Activated naive CD4-positive, alpha-beta T cell treated with anti-CD3 and anti-CD28 coated beads, Interleukin-2, amount 10 ng/mL, durations not matched to agents 7 days and 5 days (primary cell): Measurements from ENCODE around the gene MYO1H.

Experiments used
- CTCF ChIA-PET: fragments of 350-600 bp; sonication (Branson Sonifier 250); formaldehyde crosslinking; loops from one replicate; lab custom pipeline; 2021; ENCODE audit warnings: antibody characterized with exemption; lab: Charles Lee
- DNase-seq: peaks from one replicate; pipeline ENCODE4 v3.0.0-alpha.2; 2020
- H3K27ac Mint-ChIP-seq: one replicate; pipeline ENCODE4 v1.8.0; 2021; ENCODE audit warnings: mild to moderate bottlenecking, moderate library complexity, mixed read lengths
- H3K27me3 Mint-ChIP-seq: one replicate; pipeline ENCODE4 v1.8.0; 2021; ENCODE audit warnings: mild to moderate bottlenecking, mixed read lengths
- H3K36me3 Mint-ChIP-seq: one replicate; pipeline ENCODE4 v1.8.0; 2021; ENCODE audit warnings: mixed read lengths
- H3K4me1 Mint-ChIP-seq: one replicate; pipeline ENCODE4 v1.8.0; 2021; ENCODE audit warnings: mixed read lengths
- H3K4me3 Mint-ChIP-seq: one replicate; pipeline ENCODE4 v1.8.0; 2021; ENCODE audit warnings: mild to moderate bottlenecking, moderate library complexity, mixed read lengths
- H3K9me3 Mint-ChIP-seq: one replicate; pipeline ENCODE4 v1.8.0; 2021; ENCODE audit warnings: mixed read lengths

Gene MYO1H

GRCh38 chr12:109329686-109330085, 18.0 kb upstream of the MYO1H start:
- Mint-ChIP-seq H3K4me1 (no peaks in the 10 kb centered on the region), H3K27ac (no peak overlapping the region), H3K4me3 (no peak overlapping the region), H3K36me3 (no peaks in the 10 kb centered on the region), H3K9me3 (no peaks in the 10 kb centered on the region), H3K27me3 (peaks cover 5% of the 10 kb centered on the region)
- DNase-seq: no peak
- CTCF ChIA-PET: no interaction called here

- no peak overlapping the region for H3K4me3 Mint-ChIP-seq
- CTCF ChIA-PET: interaction anchor here (1.4 kb wide), 1 partner anchor 63 kb away, joined by 4 read pairs; no protein-coding TSS in a partner anchor
- H3K27ac Mint-ChIP-seq: no peak overlapping the region
- H3K9me3 Mint-ChIP-seq: no peaks in the 10 kb centered on the region
- DNase-seq: no peak
- H3K27me3 Mint-ChIP-seq: peaks cover 10% of the 10 kb centered on the region
- no peaks in the 10 kb centered on the region for H3K36me3 Mint-ChIP-seq
- no peaks in the 10 kb centered on the region for H3K4me1 Mint-ChIP-seq
These were observed 17.1 kb upstream of the MYO1H start for GRCh38 chr12:109330282-109331230.

- H3K9me3 Mint-ChIP-seq: no peaks in the 10 kb centered on the region
- CTCF ChIA-PET: interaction anchor here (1.4 kb wide), 1 partner anchor 63 kb away, joined by 4 read pairs; no protein-coding TSS in a partner anchor
These were observed 16.3 kb upstream of the MYO1H start for GRCh38 chr12:109331301-109331952.

GRCh38 chr12:109334887-109335286, 12.8 kb upstream of the MYO1H start:
- CTCF ChIA-PET: no interaction called here
- no peaks in the 10 kb centered on the region for H3K36me3 Mint-ChIP-seq
- no peaks in the 10 kb centered on the region for H3K9me3 Mint-ChIP-seq
- no peaks in the 10 kb centered on the region for H3K4me1 Mint-ChIP-seq
- peaks cover 18% of the 10 kb centered on the region for H3K27me3 Mint-ChIP-seq
- no peak overlapping the region for H3K27ac Mint-ChIP-seq
- DNase-seq: no peak
- no peak overlapping the region for H3K4me3 Mint-ChIP-seq

More at GRCh38 chr12:109331301-109331952, 16.3 kb upstream of the MYO1H start:
- Mint-ChIP-seq H3K4me3 (no peak overlapping the region), H3K27ac (no peak overlapping the region), H3K4me1 (no peaks in the 10 kb centered on the region), H3K27me3 (peaks cover 10% of the 10 kb centered on the region), H3K36me3 (no peaks in the 10 kb centered on the region)
- no peak for DNase-seq

- Mint-ChIP-seq H3K9me3 (no peaks in the 10 kb centered on the region), H3K4me3 (no peak overlapping the region), H3K4me1 (no peaks in the 10 kb centered on the region), H3K36me3 (no peaks in the 10 kb centered on the region), H3K27me3 (peaks cover 18% of the 10 kb centered on the region), H3K27ac (no peak overlapping the region)
- CTCF ChIA-PET: no interaction called here
- no peak for DNase-seq
These were observed 11.1 kb upstream of the MYO1H start for GRCh38 chr12:109336593-109336992.

GRCh38 chr12:109343677-109344076, 4.0 kb upstream of the MYO1H start:
- Mint-ChIP-seq H3K27me3 (peaks cover 8% of the 10 kb centered on the region), H3K9me3 (no peaks in the 10 kb centered on the region), H3K36me3 (no peaks in the 10 kb centered on the region), H3K27ac (no peak overlapping the region), H3K4me3 (no peak overlapping the region), H3K4me1 (no peaks in the 10 kb centered on the region)
- CTCF ChIA-PET: no interaction called here
- DNase-seq: no peak

- Mint-ChIP-seq H3K27ac (no peak overlapping the region), H3K4me1 (no peaks in the 10 kb centered on the region), H3K36me3 (no peaks in the 10 kb centered on the region), H3K4me3 (no peak overlapping the region), H3K27me3 (peaks cover 8% of the 10 kb centered on the region), H3K9me3 (no peaks in the 10 kb centered on the region)
- DNase-seq: no peak
- CTCF ChIA-PET: interaction anchor here (0.7 kb wide), 1 partner anchor 1934 kb away, joined by 3 read pairs; no protein-coding TSS in a partner anchor
These were observed 2.3 kb upstream of the MYO1H start for GRCh38 chr12:109345428-109345827.

- Mint-ChIP-seq H3K27me3 (peaks cover 8% of the 10 kb centered on the region), H3K36me3 (no peaks in the 10 kb centered on the region), H3K4me1 (no peaks in the 10 kb centered on the region), H3K9me3 (no peaks in the 10 kb centered on the region), H3K4me3 (no peak overlapping the region), H3K27ac (no peak overlapping the region)
- CTCF ChIA-PET: interaction anchor here (0.6 to 1.1 kb wide), 3 partner anchors 39 to 86 kb away, joined by 3 to 4 read pairs (median 3); no protein-coding TSS in a partner anchor
- DNase-seq: no peak
These were observed 780 bp upstream of the MYO1H start for GRCh38 chr12:109346920-109347319.

- no peak for DNase-seq
- Mint-ChIP-seq H3K27ac (no peak overlapping the region), H3K4me3 (no peak overlapping the region), H3K4me1 (no peaks in the 10 kb centered on the region), H3K27me3 (peaks cover 22% of the 10 kb centered on the region), H3K36me3 (no peaks in the 10 kb centered on the region), H3K9me3 (no peaks in the 10 kb centered on the region)
- CTCF ChIA-PET: no interaction called here
These were observed 4.5 kb downstream of the MYO1H start for GRCh38 chr12:109352184-109352583.

- H3K9me3 Mint-ChIP-seq: no peaks in the 10 kb centered on the region
- no peak overlapping the region for H3K27ac Mint-ChIP-seq
- CTCF ChIA-PET: interaction anchor here (0.6 kb wide), 1 partner anchor 402 kb away, joined by 3 read pairs; no protein-coding TSS in a partner anchor
- H3K4me3 Mint-ChIP-seq: no peak overlapping the region
- H3K27me3 Mint-ChIP-seq: peaks cover 28% of the 10 kb centered on the region
- no peak for DNase-seq
- H3K36me3 Mint-ChIP-seq: no peaks in the 10 kb centered on the region
- H3K4me1 Mint-ChIP-seq: peaks cover 4% of the 10 kb centered on the region
These were observed 8.9 kb downstream of the MYO1H start for GRCh38 chr12:109356577-109356976.

- DNase-seq: no peak
- Mint-ChIP-seq H3K4me3 (no peak overlapping the region), H3K4me1 (peaks cover 4% of the 10 kb centered on the region), H3K27ac (no peak overlapping the region), H3K9me3 (no peaks in the 10 kb centered on the region), H3K36me3 (no peaks in the 10 kb centered on the region), H3K27me3 (peaks cover 28% of the 10 kb centered on the region)
- CTCF ChIA-PET: interaction anchor here (0.6 kb wide), 1 partner anchor 403 kb away, joined by 3 read pairs; no protein-coding TSS in a partner anchor
These were observed 9.3 kb downstream of the MYO1H start for GRCh38 chr12:109357032-109357431.

- no peak overlapping the region for H3K4me3 Mint-ChIP-seq
- H3K4me1 Mint-ChIP-seq: peaks cover 4% of the 10 kb centered on the region
- CTCF ChIA-PET: no interaction called here
- no peaks in the 10 kb centered on the region for H3K9me3 Mint-ChIP-seq
- H3K27ac Mint-ChIP-seq: no peak overlapping the region
- peaks cover 31% of the 10 kb centered on the region for H3K27me3 Mint-ChIP-seq
- DNase-seq: no peak
- H3K36me3 Mint-ChIP-seq: no peaks in the 10 kb centered on the region
These were observed 10.6 kb downstream of the MYO1H start for GRCh38 chr12:109358154-109358869.

GRCh38 chr12:109359131-109359690, 11.5 kb downstream of the MYO1H start:
- CTCF ChIA-PET: no interaction called here
- no peak for DNase-seq
- no peak overlapping the region for H3K4me3 Mint-ChIP-seq
- peaks cover 37% of the 10 kb centered on the region for H3K27me3 Mint-ChIP-seq
- H3K27ac Mint-ChIP-seq: no peak overlapping the region
- H3K9me3 Mint-ChIP-seq: no peaks in the 10 kb centered on the region
- H3K36me3 Mint-ChIP-seq: no peaks in the 10 kb centered on the region
- peaks cover 4% of the 10 kb centered on the region for H3K4me1 Mint-ChIP-seq

GRCh38 chr12:109369831-109370230, 22.1 kb downstream of the MYO1H start:
- no peak overlapping the region for H3K27ac Mint-ChIP-seq
- CTCF ChIA-PET: no interaction called here
- H3K27me3 Mint-ChIP-seq: peaks cover 23% of the 10 kb centered on the region
- no peaks in the 10 kb centered on the region for H3K4me1 Mint-ChIP-seq
- no peak overlapping the region for H3K4me3 Mint-ChIP-seq
- H3K9me3 Mint-ChIP-seq: no peaks in the 10 kb centered on the region
- no peak for DNase-seq
- H3K36me3 Mint-ChIP-seq: no peaks in the 10 kb centered on the region
